GM12874 (cell line): ENCODE data around the gene MAGI2.

Source experiments
- CTCF ChIP-seq: IDR thresholded peaks from 2 replicates; pipeline ENCODE4 v1.5.1; 2011; ENCODE audit warnings: low read depth, mild to moderate bottlenecking, control low read depth, low read length, moderate library complexity; ENCODE audit not compliant: insufficient read depth

MAGI2 gene

GRCh38 chr7:79227044-79227443 lies 226.4 kb downstream of the MAGI2 start:
- TF ChIP-seq CTCF: no peak

GRCh38 chr7:79221211-79221610 lies 232.3 kb downstream of the MAGI2 start:
- TF ChIP-seq CTCF: no peak

GRCh38 chr7:79217976-79218626 lies 235.4 kb downstream of the MAGI2 start:
- no peak for TF ChIP-seq CTCF

- no peak for TF ChIP-seq CTCF
These were observed 236.0 kb downstream of the MAGI2 start for GRCh38 chr7:79217468-79217867.

- no peak for TF ChIP-seq CTCF
These were observed 237.2 kb downstream of the MAGI2 start for GRCh38 chr7:79216236-79216635.

GRCh38 chr7:79212334-79212733 lies 241.1 kb downstream of the MAGI2 start:
- TF ChIP-seq CTCF: no peak

GRCh38 chr7:79211724-79212123 lies 241.7 kb downstream of the MAGI2 start:
- no peak for TF ChIP-seq CTCF
